K562 (cell line): ENCODE measurements around the gene LTO1. TPM values are rescaled to one million over a fixed set of nuclear protein-coding genes. Genes with fewer than 3 reads are reported as not detected.
A peak's percentile ranks its signal among the peaks of the same experiment; 100 is the strongest.

ENCODE experiments used
- CXXC5 ChIP-seq: fragments of 250-450 bp; sonication (Bioruptor Pico); IDR thresholded peaks from 2 replicates; pipeline ENCODE4 v1.8.0; 2022; ENCODE audit warnings: inconsistent platforms, mild to moderate bottlenecking, moderate library complexity
- HDAC2 ChIP-seq: fragments of 450-650 bp; IDR thresholded peaks from 2 replicates; pipeline ENCODE4 v1.6.1; 2016; ENCODE audit warnings: mild to moderate bottlenecking
- NFXL1 ChIP-seq: fragments of 450-650 bp; formaldehyde crosslinking; IDR thresholded peaks from 2 replicates; pipeline ENCODE4 v1.4.0; 2021; ENCODE audit warnings: mild to moderate bottlenecking
- NRF1 ChIP-seq, 2 experiments: fragments of 450-650 bp; IDR thresholded peaks in 1 of 2; conservative IDR thresholded peaks in 1 of 2; 2 replicates each; pipeline ENCODE4 v1.6.1; 2014; ENCODE audit warnings: mild to moderate bottlenecking in 2 of 2
- PHF8 ChIP-seq: fragments of 200-600 bp; sonication (generic); IDR thresholded peaks from 2 replicates; pipeline ENCODE4 v1.6.1; 2012; ENCODE audit warnings: mixed run types, mild to moderate bottlenecking, inconsistent platforms, low read length, moderate library complexity, borderline replicate concordance
- POLR3G ChIP-seq: IDR thresholded peaks from 2 replicates; pipeline ENCODE4 v1.6.1; 2011; ENCODE audit not compliant: insufficient read length, insufficient replicate concordance; ENCODE audit errors: extremely low read depth
- RAD21 ChIP-seq, 2 experiments: fragments of 250-450 bp in 1 of 2; fragments of 450-650 bp in 1 of 2; sonication (Bioruptor Pico) in 1 of 2; formaldehyde crosslinking in 1 of 2; IDR thresholded peaks in 1 of 2; conservative IDR thresholded peaks in 1 of 2; 2 replicates each; pipeline versions ENCODE4 v1.4.0 to v1.8.0; 2020 to 2022; ENCODE audit warnings: mild to moderate bottlenecking in 2 of 2, moderate library complexity in 1 of 2
- SP1 ChIP-seq: sonication (generic); formaldehyde crosslinking; IDR thresholded peaks from 2 replicates; pipeline ENCODE4 v1.8.1; 2022; ENCODE audit warnings: mild to moderate bottlenecking, missing genetic modification reagents
- ZNF12 ChIP-seq: sonication (generic); formaldehyde crosslinking; IDR thresholded peaks from 2 replicates; pipeline ENCODE4 v1.4.0; 2020; ENCODE audit warnings: mild to moderate bottlenecking, missing genetic modification reagents
- polyA plus RNA-seq, 8 experiments: library from polyadenylated mRNA; depleted of rRNA in 4 of 8; stranded (reverse) in 5 of 8; unstranded in 3 of 8; fragments of >200 nt; fragmentation: Nextera tagmentation in 2 of 8; fragmentation: Illumina TruSeq in 1 of 8; extraction: Ambion mirVana in 2 of 8; extraction: Trizol in 1 of 8; gene quantifications; 2 replicates each; pipeline versions ENCODE4 v1.2.1 to v1.2.3, GENCODE V29; 2011 to 2014; ENCODE audit warnings: inconsistent platforms in 1 of 8, missing spikeins in 1 of 8
- total RNA-seq, 7 experiments: library from RNA; depleted of rRNA in 6 of 7; stranded (reverse); fragments of >200 nt in 6 of 7; fragmentation: Illumina TruSeq in 2 of 7; extraction: Trizol in 2 of 7; gene quantifications; 2 replicates each; pipeline versions ENCODE4 v1.2.1 to v1.2.3, GENCODE V29; 2011 to 2021; ENCODE audit warnings: low replicate concordance in 1 of 7
- TF ChIP-seq, protein P1 (sequence below): fragments of 200-800 bp; sonication (Bioruptor generic); IDR thresholded peaks from 2 replicates; pipeline ENCODE4 v1.6.1; 2017; ENCODE audit warnings: missing genetic modification characterization, missing compliant biosample characterization
- TF ChIP-seq, protein P2 (sequence below): sonication (generic); formaldehyde crosslinking; IDR thresholded peaks from 2 replicates; pipeline ENCODE4 v1.9.0; 2022; ENCODE audit warnings: mild to moderate bottlenecking, missing genetic modification reagents
- TF ChIP-seq, protein P3 (sequence below), 2 experiments: IDR thresholded peaks in 1 of 2; conservative IDR thresholded peaks in 1 of 2; 2 replicates each; pipeline ENCODE4 v1.6.1; 2016; ENCODE audit warnings: low read depth in 2 of 2, mild to moderate bottlenecking in 1 of 2, missing compliant biosample characterization in 1 of 2, missing genetic modification characterization in 1 of 2, moderate library complexity in 1 of 2
- TF ChIP-seq, protein P4 (sequence below): fragments of 450-650 bp; IDR thresholded peaks from 2 replicates; pipeline ENCODE4 v1.6.1; 2016
- TF ChIP-seq, protein P5 (sequence below), 3 experiments: fragments of 200-800 bp in 1 of 3; sonication (Bioruptor generic) in 1 of 3; sonication (generic) in 1 of 3; formaldehyde crosslinking in 1 of 3; IDR thresholded peaks; 2 replicates each; pipeline versions ENCODE4 v1.6.1 to v1.8.0; 2016 to 2022; ENCODE audit warnings: mild to moderate bottlenecking in 2 of 3, missing compliant biosample characterization in 2 of 3, missing genetic modification characterization in 2 of 3, missing genetic modification reagents in 1 of 3

Gene LTO1
- total and polyA plus RNA-seq, 9 of the 15 experiments (the other 6 are each of a cell fraction or from before 2014, with no cell fraction given): 2.6 to 43.4 (median 19.1) TPM

DNA sequence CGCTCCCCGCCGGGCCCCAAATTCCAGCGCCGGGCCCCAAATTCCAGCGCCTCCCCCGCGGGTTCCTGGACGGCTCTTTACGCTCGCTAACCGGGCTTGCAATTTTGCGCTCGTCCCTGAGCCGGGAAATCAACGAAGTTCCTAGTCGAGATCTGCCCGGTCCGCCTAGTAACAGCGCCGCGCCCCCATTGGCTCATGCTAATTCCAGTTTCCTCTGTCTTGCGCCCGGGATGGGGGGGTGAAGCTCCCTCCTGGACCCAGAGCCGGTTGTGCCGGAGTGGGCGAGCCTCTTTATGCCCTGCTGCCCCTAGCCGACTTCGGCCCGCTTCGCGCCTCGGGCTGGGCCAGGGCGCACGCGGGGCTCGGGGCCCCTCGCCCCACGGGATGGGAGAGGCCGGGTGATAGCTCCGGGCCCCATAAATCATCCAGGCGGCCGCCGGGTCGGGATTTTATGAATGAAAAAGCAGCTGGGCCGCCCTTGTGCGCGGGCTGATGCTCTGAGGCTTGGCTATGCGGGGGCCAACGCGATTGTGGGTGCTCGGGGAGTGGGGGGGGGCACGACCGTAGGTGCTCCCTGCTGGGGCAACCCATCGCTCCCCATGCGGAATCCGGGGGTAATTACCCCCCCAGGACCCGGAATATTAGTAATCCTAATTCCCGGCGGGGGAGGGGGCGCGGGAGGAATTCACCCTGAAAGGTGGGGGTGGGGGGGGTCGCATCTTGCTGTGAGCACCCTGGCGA is 36.0 kb downstream of the LTO1 start (continued):
- TF ChIP-seq, protein P1, sequence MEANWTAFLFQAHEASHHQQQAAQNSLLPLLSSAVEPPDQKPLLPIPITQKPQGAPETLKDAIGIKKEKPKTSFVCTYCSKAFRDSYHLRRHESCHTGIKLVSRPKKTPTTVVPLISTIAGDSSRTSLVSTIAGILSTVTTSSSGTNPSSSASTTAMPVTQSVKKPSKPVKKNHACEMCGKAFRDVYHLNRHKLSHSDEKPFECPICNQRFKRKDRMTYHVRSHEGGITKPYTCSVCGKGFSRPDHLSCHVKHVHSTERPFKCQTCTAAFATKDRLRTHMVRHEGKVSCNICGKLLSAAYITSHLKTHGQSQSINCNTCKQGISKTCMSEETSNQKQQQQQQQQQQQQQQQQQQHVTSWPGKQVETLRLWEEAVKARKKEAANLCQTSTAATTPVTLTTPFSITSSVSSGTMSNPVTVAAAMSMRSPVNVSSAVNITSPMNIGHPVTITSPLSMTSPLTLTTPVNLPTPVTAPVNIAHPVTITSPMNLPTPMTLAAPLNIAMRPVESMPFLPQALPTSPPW (CRISPR knock-in tag): peak; percentile 88
- TF ChIP-seq, protein P2, sequence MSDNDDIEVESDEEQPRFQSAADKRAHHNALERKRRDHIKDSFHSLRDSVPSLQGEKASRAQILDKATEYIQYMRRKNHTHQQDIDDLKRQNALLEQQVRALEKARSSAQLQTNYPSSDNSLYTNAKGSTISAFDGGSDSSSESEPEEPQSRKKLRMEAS: peak; percentile 64
- peak; percentile 12; the same call in 1 of the 2 replicates for TF ChIP-seq PHF8
- no peak for TF ChIP-seq ZNF12 (CRISPR knock-in tag)
- TF ChIP-seq, protein P3, sequence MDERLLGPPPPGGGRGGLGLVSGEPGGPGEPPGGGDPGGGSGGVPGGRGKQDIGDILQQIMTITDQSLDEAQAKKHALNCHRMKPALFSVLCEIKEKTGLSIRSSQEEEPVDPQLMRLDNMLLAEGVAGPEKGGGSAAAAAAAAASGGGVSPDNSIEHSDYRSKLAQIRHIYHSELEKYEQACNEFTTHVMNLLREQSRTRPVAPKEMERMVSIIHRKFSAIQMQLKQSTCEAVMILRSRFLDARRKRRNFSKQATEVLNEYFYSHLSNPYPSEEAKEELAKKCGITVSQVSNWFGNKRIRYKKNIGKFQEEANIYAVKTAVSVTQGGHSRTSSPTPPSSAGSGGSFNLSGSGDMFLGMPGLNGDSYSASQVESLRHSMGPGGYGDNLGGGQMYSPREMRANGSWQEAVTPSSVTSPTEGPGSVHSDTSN (CRISPR knock-in tag; IDR thresholded peaks at IDR 0.05; ENCODE audit: low read depth): no peak
- TF ChIP-seq, protein P3 (tag; conservative IDR thresholded peaks at IDR 0.05; ENCODE audit: low read depth): peak; percentile 80
- 0 out of 2 replicates have a peak, but pooled peaks have one; percentile 32 for TF ChIP-seq HDAC2
- TF ChIP-seq NFXL1: no peak
- peak; percentile 59 to 62 for TF ChIP-seq NRF1 (conservative IDR thresholded peaks at IDR 0.05 in 1 of 2, IDR thresholded peaks at IDR 0.05 in 1 of 2)
- no peak for TF ChIP-seq POLR3G
- TF ChIP-seq CXXC5 (CRISPR knock-in tag): peak; percentile 40; the same call in 1 of the 2 replicates
- TF ChIP-seq, protein P4, sequence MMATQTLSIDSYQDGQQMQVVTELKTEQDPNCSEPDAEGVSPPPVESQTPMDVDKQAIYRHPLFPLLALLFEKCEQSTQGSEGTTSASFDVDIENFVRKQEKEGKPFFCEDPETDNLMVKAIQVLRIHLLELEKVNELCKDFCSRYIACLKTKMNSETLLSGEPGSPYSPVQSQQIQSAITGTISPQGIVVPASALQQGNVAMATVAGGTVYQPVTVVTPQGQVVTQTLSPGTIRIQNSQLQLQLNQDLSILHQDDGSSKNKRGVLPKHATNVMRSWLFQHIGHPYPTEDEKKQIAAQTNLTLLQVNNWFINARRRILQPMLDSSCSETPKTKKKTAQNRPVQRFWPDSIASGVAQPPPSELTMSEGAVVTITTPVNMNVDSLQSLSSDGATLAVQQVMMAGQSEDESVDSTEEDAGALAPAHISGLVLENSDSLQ: peak; percentile 92
- TF ChIP-seq SP1 (CRISPR knock-in tag): peak; percentile 31; the same call in 1 of the 2 replicates
- TF ChIP-seq, protein P5, sequence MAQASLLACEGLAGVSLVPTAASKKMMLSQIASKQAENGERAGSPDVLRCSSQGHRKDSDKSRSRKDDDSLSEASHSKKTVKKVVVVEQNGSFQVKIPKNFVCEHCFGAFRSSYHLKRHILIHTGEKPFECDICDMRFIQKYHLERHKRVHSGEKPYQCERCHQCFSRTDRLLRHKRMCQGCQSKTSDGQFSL (CRISPR knock-in tag; IDR thresholded peaks at IDR 0.05): peak; percentile 95
- TF ChIP-seq, protein P5 (tag; IDR thresholded peaks at IDR 0.05): no peak; a peak in 1 of 4 replicates
- 0 out of 4 replicates have a peak, but pooled peaks of 1 of the 2 experiments have one; percentile 9 for TF ChIP-seq RAD21 (CRISPR knock-in tag; conservative IDR thresholded peaks at IDR 0.05 in 1 of 2, IDR thresholded peaks at IDR 0.05 in 1 of 2)
